CD4-positive, CD25-positive, alpha-beta regulatory T cell (primary cell): ENCODE data around the gene HDAC1. TPM values are rescaled to one million over a fixed set of nuclear protein-coding genes. Genes with fewer than 3 reads are reported as not detected.
A peak's percentile ranks its signal among the peaks of the same experiment; 100 is the strongest.
"Not testable (repeated sequence)": the region's sequence is repeated elsewhere in the genome, so short reads cannot be mapped to it uniquely, and the experiment has no call there.

Experiments
- ATAC-seq, 2 donors: fragments of 150-1000 bp; cut with Tn5 transposase; one replicate each; pipeline ENCODE4 v1.10.0; 2021; ENCODE audit warnings: low read depth in 2 of 2, moderate number of reproducible peaks in 2 of 2, moderate library complexity in 1 of 2
- DNase-seq, 3 donors: peaks; one replicate each; pipeline versions ENCODE4 v3.0.0 to v3.0.0-alpha.2; 2012 to 2022; ENCODE audit warnings: mixed read lengths in 1 of 3
- H3K27ac ChIP-seq: one replicate; pipeline ENCODE4 v1.7.0; 2013; ENCODE audit warnings: mild to moderate bottlenecking, low read length; ENCODE audit not compliant: insufficient read depth, poor library complexity, severe bottlenecking
- H3K27me3 ChIP-seq: one replicate; pipeline ENCODE4 v1.7.0; 2013; ENCODE audit warnings: low read length; ENCODE audit not compliant: control insufficient read depth, insufficient read depth
- H3K36me3 ChIP-seq: one replicate; pipeline ENCODE4 v1.7.0; 2013; ENCODE audit warnings: mild to moderate bottlenecking, low read length, moderate library complexity; ENCODE audit not compliant: control insufficient read depth, insufficient read depth
- H3K4me1 ChIP-seq: 2 replicates; pipeline ENCODE4 v1.7.0; 2013; ENCODE audit warnings: mild to moderate bottlenecking, low read length; ENCODE audit not compliant: insufficient read depth, control insufficient read depth, poor library complexity, severe bottlenecking
- H3K4me3 ChIP-seq: one replicate; pipeline ENCODE4 v1.7.0; 2013; ENCODE audit warnings: low read depth, mild to moderate bottlenecking, low read length, moderate library complexity
- H3K9me3 ChIP-seq, 2 experiments: 1 replicate in 1 of 2; 2 replicates in 1 of 2; pipeline ENCODE4 v1.7.0; 2013; ENCODE audit warnings: low read length in 2 of 2, mild to moderate bottlenecking in 1 of 2, moderate library complexity in 1 of 2; ENCODE audit not compliant: control insufficient read depth in 2 of 2
- H3K27ac Mint-ChIP-seq, 3 donors: one replicate each; pipeline ENCODE4 v1.8.0; 2020 to 2022; ENCODE audit warnings: mild to moderate bottlenecking in 3 of 3, mixed read lengths in 3 of 3, moderate library complexity in 2 of 3
- H3K27me3 Mint-ChIP-seq: one replicate; pipeline ENCODE4 v1.8.0; 2022; ENCODE audit warnings: mild to moderate bottlenecking, mixed read lengths
- H3K36me3 Mint-ChIP-seq: one replicate; pipeline ENCODE4 v1.8.0; 2020; ENCODE audit warnings: mixed read lengths
- H3K4me1 Mint-ChIP-seq, 4 donors: one replicate each; pipeline ENCODE4 v1.8.0; 2020 to 2022; ENCODE audit warnings: mixed read lengths in 4 of 4, mild to moderate bottlenecking in 1 of 4
- H3K4me3 Mint-ChIP-seq, 4 donors: one replicate each; pipeline ENCODE4 v1.8.0; 2020 to 2022; ENCODE audit warnings: mild to moderate bottlenecking in 4 of 4, mixed read lengths in 4 of 4, moderate library complexity in 3 of 4
- H3K9me3 Mint-ChIP-seq, 7 donors: one replicate each; pipeline ENCODE4 v1.8.0; 2020 to 2022; ENCODE audit warnings: mixed read lengths in 7 of 7, mild to moderate bottlenecking in 3 of 7, moderate library complexity in 2 of 7
- polyA plus RNA-seq, 4 donors: library from polyadenylated mRNA; unstranded; fragments of 300-500 nt; fragmentation: Illumina TruSeq; gene quantifications; one replicate each; pipeline ENCODE4 v1.2.3, GENCODE V29; 2021
- total RNA-seq: library from RNA; stranded (reverse); gene quantifications from one replicate; pipeline ENCODE4 v1.2.3, GENCODE V29; 2022

The HDAC1 gene
- total and polyA plus RNA-seq, 5 donors from 2014 or later: 98.2 to 150 (median 145) TPM

DNA sequence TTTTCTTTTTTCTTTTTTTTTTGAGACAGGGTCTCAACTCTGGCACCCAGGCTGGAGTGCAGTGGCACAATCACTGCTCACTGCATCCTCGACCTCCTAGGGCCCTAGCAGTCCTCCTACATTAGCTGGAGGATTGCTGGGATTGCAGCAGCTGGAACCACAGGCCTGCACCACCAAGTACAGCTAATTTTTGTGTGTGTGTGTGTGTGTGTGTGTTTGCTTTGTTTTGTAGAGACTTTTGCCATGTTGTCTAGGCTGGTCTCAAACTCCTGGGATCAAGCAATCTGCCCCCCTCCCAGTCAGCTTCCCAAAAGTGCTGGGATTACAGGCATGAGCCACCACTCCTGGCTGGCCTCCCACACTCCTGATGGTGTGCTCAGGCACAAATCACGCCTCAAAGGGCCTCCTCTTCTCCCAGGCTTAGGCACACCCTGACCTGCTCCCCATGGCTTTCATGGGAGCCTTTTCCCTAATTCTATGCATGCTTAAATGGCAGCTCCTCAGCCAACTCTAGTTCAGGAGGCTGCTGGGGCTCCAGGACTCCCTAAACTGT, 61.0 kb downstream of the HDAC1 start:
- peak overlapping the region; percentile 72 to 88 (median 80) for H3K4me3 Mint-ChIP-seq
- H3K4me1 Mint-ChIP-seq: peaks cover 0 to 54% (median 23%) of the 10 kb centered on the region in 4 donors
- H3K27me3 ChIP-seq: no peaks in the 10 kb centered on the region
- H3K4me3 ChIP-seq: no peak overlapping the region
- peak overlapping the region in 2 of 3 donors; percentile 42 to 44 for H3K27ac Mint-ChIP-seq
- ATAC-seq (no peak), DNase-seq (no peak)
- H3K36me3 ChIP-seq: no peaks in the 10 kb centered on the region
- no peak overlapping the region for H3K27ac ChIP-seq
- H3K27me3 Mint-ChIP-seq: no peaks in the 10 kb centered on the region
- H3K36me3 Mint-ChIP-seq: peaks cover 10% of the 10 kb centered on the region
- no peaks in the 10 kb centered on the region for H3K9me3 ChIP-seq
- H3K4me1 ChIP-seq: peaks cover 15% of the 10 kb centered on the region
- no peaks in the 10 kb centered on the region for H3K9me3 Mint-ChIP-seq

DNA sequence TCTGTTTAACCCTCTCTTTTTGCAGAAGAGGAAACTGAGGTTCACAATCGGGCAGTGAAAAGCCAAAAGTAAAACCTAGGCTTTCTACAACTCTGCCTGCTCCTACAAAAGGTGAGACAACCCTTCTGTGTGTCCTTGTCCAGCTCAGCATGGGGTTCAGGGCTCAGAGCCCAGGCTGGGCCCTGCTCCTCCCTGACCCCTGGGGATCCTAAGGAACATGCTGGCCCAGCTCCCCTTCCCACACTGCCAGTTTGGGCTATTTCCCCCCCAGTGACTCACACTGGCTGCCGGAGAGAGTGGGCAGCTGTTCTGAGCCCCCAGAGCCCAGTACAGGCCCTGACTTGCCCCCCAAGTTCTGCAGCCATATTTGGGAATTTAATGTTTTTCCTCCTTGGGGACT, 61.5 kb downstream of the HDAC1 start:
- Histone ChIP-seq H3K4me3 (no peak overlapping the region), H3K9me3 (no peaks in the 10 kb centered on the region), H3K36me3 (no peaks in the 10 kb centered on the region), H3K27ac (no peak overlapping the region), H3K27me3 (no peaks in the 10 kb centered on the region), H3K4me1 (peaks cover 15% of the 10 kb centered on the region)
- H3K27ac Mint-ChIP-seq: peak overlapping the region in 2 of 3 donors; percentile 42 to 57
- H3K27me3 Mint-ChIP-seq: no peaks in the 10 kb centered on the region
- H3K4me3 Mint-ChIP-seq: peak overlapping the region; percentile 58 to 83 (median 69)
- H3K9me3 Mint-ChIP-seq: no peaks in the 10 kb centered on the region
- ATAC-seq: no peak
- peaks cover 10% of the 10 kb centered on the region for H3K36me3 Mint-ChIP-seq
- no peak for DNase-seq
- H3K4me1 Mint-ChIP-seq: peaks cover 0 to 49% (median 21%) of the 10 kb centered on the region in 4 donors

- Histone ChIP-seq H3K27me3 (no peaks in the 10 kb centered on the region), H3K9me3 (no peaks in the 10 kb centered on the region), H3K36me3 (no peaks in the 10 kb centered on the region), H3K4me3 (no peak overlapping the region), H3K4me1 (peaks cover 15% of the 10 kb centered on the region), H3K27ac (no peak overlapping the region)
- DNase-seq (no peak), ATAC-seq (no peak)
- Mint-ChIP-seq H3K4me1 (peaks cover 0 to 43% (median 18%) of the 10 kb centered on the region in 4 donors), H3K27me3 (no peaks in the 10 kb centered on the region), H3K36me3 (peaks cover 10% of the 10 kb centered on the region), H3K27ac (peak overlapping the region; percentile 32 to 91 (median 57)), H3K9me3 (no peaks in the 10 kb centered on the region), H3K4me3 (peak overlapping the region; percentile 23 to 83 (median 74))
Observed at GRCh38 chr1:32353886-32354570, 62.1 kb downstream of the HDAC1 start.

DNA sequence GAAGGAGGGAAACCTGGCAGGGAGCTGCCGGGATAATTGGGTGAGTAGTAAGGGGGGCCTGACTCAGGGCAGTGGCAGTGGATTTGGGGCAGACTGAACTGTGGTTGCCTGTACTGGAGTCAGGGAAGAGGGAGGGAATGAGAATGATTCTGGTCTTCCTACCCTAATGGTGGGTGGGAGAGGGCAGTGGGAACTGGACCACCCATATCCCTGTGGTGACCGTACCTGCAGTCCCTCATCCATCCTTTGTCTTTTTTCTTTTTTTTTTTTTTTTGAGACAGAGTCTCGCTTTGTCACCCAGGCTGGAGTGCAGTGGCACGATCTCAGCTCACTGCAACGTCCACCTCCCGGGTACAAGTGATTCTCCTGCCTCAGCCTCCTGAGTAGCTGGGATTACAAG, 63.9 kb downstream of the HDAC1 start:
- H3K4me3 ChIP-seq, DNase-seq, H3K27ac Mint-ChIP-seq, H3K27me3 ChIP-seq, H3K4me3 Mint-ChIP-seq, H3K9me3 ChIP-seq, H3K36me3 ChIP-seq, ATAC-seq, H3K27ac ChIP-seq, H3K27me3 Mint-ChIP-seq, H3K36me3 Mint-ChIP-seq, H3K9me3 Mint-ChIP-seq: not testable (repeated sequence)
- H3K4me1 Mint-ChIP-seq: peaks cover 0 to 40% (median 16%) of the 10 kb centered on the region in 4 donors
- H3K4me1 ChIP-seq: peaks cover 19% of the 10 kb centered on the region

DNA sequence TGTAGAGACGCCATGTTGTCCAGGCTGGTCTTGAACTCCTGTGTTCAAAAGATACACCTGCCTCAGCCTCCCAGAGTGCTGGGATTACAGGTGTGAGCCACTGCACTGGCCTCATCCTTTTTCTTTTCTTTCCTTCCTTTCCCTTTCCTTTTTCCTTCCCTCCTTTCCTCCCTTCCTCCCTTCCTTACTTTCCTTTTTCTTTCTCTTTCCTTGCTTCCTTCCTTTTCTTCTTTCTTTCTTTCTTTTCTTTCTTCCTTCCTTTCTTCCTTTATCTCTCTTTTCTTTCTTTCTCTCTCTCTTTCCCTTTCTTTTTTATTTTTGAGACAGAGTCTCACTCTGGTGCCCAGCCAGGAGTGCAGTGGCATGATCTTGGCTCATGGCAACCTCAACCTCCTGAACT, 64.6 kb downstream of the HDAC1 start:
- H3K4me3 ChIP-seq: no peak overlapping the region
- no peak overlapping the region for H3K27ac ChIP-seq
- peak overlapping the region in 1 of 4 donors; percentile 47 for H3K4me3 Mint-ChIP-seq
- DNase-seq (no peak), ATAC-seq (no peak)
- H3K27me3 ChIP-seq: no peaks in the 10 kb centered on the region
- H3K4me1 ChIP-seq: peaks cover 21% of the 10 kb centered on the region
- H3K36me3 ChIP-seq: no peaks in the 10 kb centered on the region
- peaks cover 0 to 39% (median 17%) of the 10 kb centered on the region in 4 donors for H3K4me1 Mint-ChIP-seq
- peaks cover 10% of the 10 kb centered on the region for H3K36me3 Mint-ChIP-seq
- H3K9me3 ChIP-seq: no peaks in the 10 kb centered on the region
- H3K9me3 Mint-ChIP-seq: no peaks in the 10 kb centered on the region
- peaks cover 8% of the 10 kb centered on the region for H3K27me3 Mint-ChIP-seq
- no peak overlapping the region for H3K27ac Mint-ChIP-seq

GRCh38 chr1:32357614-32358013, 65.7 kb downstream of the HDAC1 start:
- no peaks in the 10 kb centered on the region for H3K9me3 ChIP-seq
- peaks cover 21% of the 10 kb centered on the region for H3K4me1 ChIP-seq
- H3K27me3 ChIP-seq: no peaks in the 10 kb centered on the region
- Mint-ChIP-seq H3K27me3 (peaks cover 12% of the 10 kb centered on the region), H3K4me3 (no peak overlapping the region), H3K27ac (no peak overlapping the region), H3K36me3 (peaks cover 13% of the 10 kb centered on the region), H3K9me3 (no peaks in the 10 kb centered on the region), H3K4me1 (peaks cover 0 to 38% (median 20%) of the 10 kb centered on the region in 4 donors)
- no peak overlapping the region for H3K4me3 ChIP-seq
- DNase-seq (no peak), ATAC-seq (no peak)
- H3K27ac ChIP-seq: no peak overlapping the region
- H3K36me3 ChIP-seq: no peaks in the 10 kb centered on the region

DNA sequence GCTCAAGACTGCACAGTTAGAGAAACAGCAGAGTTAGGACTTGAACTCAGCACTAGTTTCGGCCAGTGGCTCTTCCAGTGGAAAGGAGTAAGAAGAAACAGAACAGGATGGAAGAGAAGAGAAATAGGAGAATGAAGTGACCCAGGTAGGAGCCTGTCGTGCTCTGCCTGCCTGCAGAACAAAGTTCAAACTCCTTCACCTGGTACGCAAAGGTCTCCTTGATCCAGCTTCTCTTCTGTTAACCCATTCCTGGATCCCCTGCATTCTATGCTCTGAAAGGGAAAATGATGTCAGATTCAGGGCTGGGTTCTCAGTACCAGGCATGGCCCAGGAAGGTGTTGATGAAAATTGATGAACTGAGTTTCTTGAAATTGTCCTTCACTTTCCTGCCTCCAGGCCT, 66.6 kb downstream of the HDAC1 start:
- no peak overlapping the region for H3K27ac ChIP-seq
- Mint-ChIP-seq H3K27me3 (peaks cover 13% of the 10 kb centered on the region), H3K9me3 (no peaks in the 10 kb centered on the region), H3K27ac (no peak overlapping the region), H3K4me3 (no peak overlapping the region), H3K36me3 (peaks cover 20% of the 10 kb centered on the region), H3K4me1 (peaks cover 0 to 36% (median 22%) of the 10 kb centered on the region in 4 donors)
- H3K4me1 ChIP-seq: peaks cover 21% of the 10 kb centered on the region
- ATAC-seq: no peak
- H3K27me3 ChIP-seq: no peaks in the 10 kb centered on the region
- no peaks in the 10 kb centered on the region for H3K36me3 ChIP-seq
- no peak for DNase-seq
- no peak overlapping the region for H3K4me3 ChIP-seq
- no peaks in the 10 kb centered on the region for H3K9me3 ChIP-seq

- Histone ChIP-seq H3K27ac (no peak overlapping the region), H3K27me3 (no peaks in the 10 kb centered on the region), H3K4me1 (peaks cover 21% of the 10 kb centered on the region), H3K9me3 (no peaks in the 10 kb centered on the region), H3K36me3 (peaks cover 21% of the 10 kb centered on the region), H3K4me3 (no peak overlapping the region)
- Mint-ChIP-seq H3K27me3 (peaks cover 13% of the 10 kb centered on the region), H3K36me3 (peaks cover 21% of the 10 kb centered on the region), H3K27ac (no peak overlapping the region), H3K4me3 (peak overlapping the region in 2 of 4 donors; percentile 74 to 83), H3K4me1 (peaks cover 0 to 27% (median 16%) of the 10 kb centered on the region in 4 donors), H3K9me3 (no peaks in the 10 kb centered on the region)
- ATAC-seq: no peak
- no peak for DNase-seq
Observed at GRCh38 chr1:32361308-32361673, 69.4 kb downstream of the HDAC1 start.
